Neuron (in vitro differentiated cells): ENCODE measurements around the gene RTF2.
"Not testable (repeated sequence)": the region's sequence is repeated elsewhere in the genome, so short reads cannot be mapped to it uniquely, and the experiment has no call there.

Experiments
- H2AFZ ChIP-seq: one replicate; pipeline ENCODE4 v1.6.1; 2013; ENCODE audit warnings: low read depth, mild to moderate bottlenecking, inconsistent platforms, low read length, moderate library complexity
- H3K27me3 ChIP-seq: one replicate; pipeline ENCODE4 v1.6.1; 2013; ENCODE audit warnings: low read length; ENCODE audit not compliant: insufficient read depth
- H3K36me3 ChIP-seq: one replicate; pipeline ENCODE4 v1.6.1; 2013; ENCODE audit warnings: low read length; ENCODE audit not compliant: insufficient read depth
- H3K4me1 ChIP-seq: one replicate; pipeline ENCODE4 v1.6.1; 2013; ENCODE audit warnings: low read length; ENCODE audit not compliant: insufficient read depth
- H3K4me3 ChIP-seq: 2 replicates; pipeline ENCODE4 v1.5.1; 2013; ENCODE audit warnings: mild to moderate bottlenecking, low read length, moderate library complexity
- H3K9me3 ChIP-seq: one replicate; pipeline ENCODE4 v1.6.1; 2013; ENCODE audit warnings: low read length

The RTF2 gene

DNA sequence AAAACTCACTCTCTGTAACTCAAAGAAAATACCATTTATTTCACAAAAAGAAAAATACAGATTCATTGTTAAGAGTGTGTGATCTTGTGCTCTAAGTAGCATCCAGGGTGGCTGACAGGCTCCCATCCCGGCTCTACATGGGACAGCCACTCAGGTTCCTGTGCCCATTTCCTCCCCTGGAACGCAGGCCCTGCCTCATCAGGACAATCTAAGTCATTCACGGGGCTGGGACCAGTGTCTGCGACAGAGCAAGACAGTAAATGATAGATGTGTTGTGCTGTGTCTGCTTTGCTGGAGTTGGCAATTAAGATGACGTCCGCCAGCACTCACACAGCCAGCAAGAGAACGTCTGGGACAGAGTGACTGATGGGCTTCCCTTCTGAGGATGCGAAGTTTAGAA, 49.2 kb downstream of the RTF2 start:
- H3K36me3 ChIP-seq = peaks cover 37% of the 10 kb centered on the region
- peaks cover 16% of the 10 kb centered on the region for H3K9me3 ChIP-seq
- H3K27me3 ChIP-seq = no peaks in the 10 kb centered on the region
- no peak overlapping the region for H3K4me3 ChIP-seq
- no peak overlapping the region for H2AFZ ChIP-seq
- H3K4me1 ChIP-seq = peaks cover 3% of the 10 kb centered on the region

DNA sequence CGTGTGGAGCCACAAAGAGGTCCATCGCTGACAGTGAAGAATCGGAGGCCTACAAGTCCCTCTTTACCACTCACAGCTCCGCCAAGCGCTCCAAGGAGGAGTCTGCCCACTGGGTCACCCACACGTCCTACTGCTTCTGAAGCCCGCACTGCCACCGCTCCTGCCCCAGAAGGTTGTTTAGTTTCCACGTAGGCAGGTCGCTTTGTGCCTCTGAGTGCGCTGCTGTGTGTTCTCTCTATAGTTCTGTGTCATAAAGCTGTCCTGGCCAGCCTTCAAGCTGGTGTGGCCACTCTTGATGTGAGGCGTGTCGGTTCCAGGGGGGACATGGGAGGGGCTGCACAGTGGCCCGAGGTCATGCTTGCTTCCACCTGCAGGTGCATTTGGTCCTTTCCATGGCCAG, 49.7 kb downstream of the RTF2 start:
- no peak overlapping the region for H2AFZ ChIP-seq
- H3K4me3 ChIP-seq = no peak overlapping the region
- H3K4me1 ChIP-seq = peaks cover 3% of the 10 kb centered on the region
- no peaks in the 10 kb centered on the region for H3K27me3 ChIP-seq
- H3K36me3 ChIP-seq = peaks cover 35% of the 10 kb centered on the region
- H3K9me3 ChIP-seq = peaks cover 16% of the 10 kb centered on the region

DNA sequence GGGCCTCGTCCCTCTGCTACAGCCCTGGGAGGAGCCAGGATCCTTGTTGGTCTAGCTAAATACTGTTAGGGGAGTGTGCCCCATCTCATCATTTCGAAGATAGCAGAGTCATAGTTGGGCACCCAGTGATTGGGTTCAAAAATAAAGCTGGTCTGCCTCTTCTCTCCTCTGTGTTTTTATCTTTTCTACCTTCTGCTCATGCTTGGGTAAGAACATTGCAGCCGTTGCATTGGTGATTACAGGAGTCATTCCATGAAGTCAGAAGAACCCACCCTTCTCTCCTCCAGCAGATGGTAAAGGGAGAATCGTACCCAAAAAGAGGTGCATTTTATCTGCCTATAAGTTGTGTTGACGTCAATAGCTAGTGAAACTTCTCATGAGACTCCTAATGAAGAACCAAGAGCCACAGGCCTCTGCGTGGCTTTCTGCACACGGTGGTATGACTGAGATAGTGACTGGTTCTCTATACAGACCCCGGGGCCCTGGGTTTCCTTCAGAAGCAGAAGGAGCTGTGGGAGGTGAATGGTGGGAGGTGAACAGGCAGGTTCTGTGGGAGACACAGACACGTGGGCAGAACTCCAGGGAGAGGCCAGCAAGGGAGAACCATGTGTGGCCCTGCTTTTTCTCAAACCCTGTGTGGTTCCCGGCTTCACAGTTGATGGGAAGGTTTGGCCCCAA, 50.4 kb downstream of the RTF2 start:
- Histone ChIP-seq H3K36me3 (peaks cover 28% of the 10 kb centered on the region), H3K27me3 (no peaks in the 10 kb centered on the region), H3K9me3 (peaks cover 16% of the 10 kb centered on the region), H3K4me1 (peaks cover 3% of the 10 kb centered on the region), H2AFZ (no peak overlapping the region), H3K4me3 (no peak overlapping the region)

DNA sequence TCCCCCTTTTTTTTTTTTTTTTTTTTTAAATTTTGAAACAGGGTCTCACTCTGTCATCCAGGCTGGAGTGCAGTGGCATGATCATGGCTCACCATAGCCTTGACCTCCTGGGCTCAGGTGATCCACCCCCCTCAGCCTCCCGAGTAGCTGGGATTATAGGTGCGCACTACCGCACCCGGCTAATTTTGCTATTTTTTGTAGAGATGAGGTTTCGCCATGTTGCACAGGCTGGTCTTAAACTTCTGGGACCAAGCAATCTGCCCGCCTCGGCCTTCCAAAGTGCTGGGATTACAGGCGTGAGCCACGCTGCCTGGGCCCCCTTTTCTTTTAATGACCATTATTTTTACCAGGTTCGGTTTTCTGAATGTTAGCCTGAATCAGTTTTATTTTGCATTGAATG, 51.1 kb downstream of the RTF2 start:
- Histone ChIP-seq H2AFZ (no peak overlapping the region), H3K27me3 (no peaks in the 10 kb centered on the region), H3K4me1 (peaks cover 3% of the 10 kb centered on the region), H3K9me3 (peaks cover 16% of the 10 kb centered on the region), H3K36me3 (peaks cover 28% of the 10 kb centered on the region), H3K4me3 (no peak overlapping the region)

GRCh38 chr20:56520180-56520579, 51.8 kb downstream of the RTF2 start:
- Histone ChIP-seq H3K27me3 (no peaks in the 10 kb centered on the region), H3K9me3 (peaks cover 16% of the 10 kb centered on the region), H3K36me3 (peaks cover 28% of the 10 kb centered on the region), H2AFZ (no peak overlapping the region), H3K4me3 (no peak overlapping the region), H3K4me1 (peaks cover 3% of the 10 kb centered on the region)

DNA sequence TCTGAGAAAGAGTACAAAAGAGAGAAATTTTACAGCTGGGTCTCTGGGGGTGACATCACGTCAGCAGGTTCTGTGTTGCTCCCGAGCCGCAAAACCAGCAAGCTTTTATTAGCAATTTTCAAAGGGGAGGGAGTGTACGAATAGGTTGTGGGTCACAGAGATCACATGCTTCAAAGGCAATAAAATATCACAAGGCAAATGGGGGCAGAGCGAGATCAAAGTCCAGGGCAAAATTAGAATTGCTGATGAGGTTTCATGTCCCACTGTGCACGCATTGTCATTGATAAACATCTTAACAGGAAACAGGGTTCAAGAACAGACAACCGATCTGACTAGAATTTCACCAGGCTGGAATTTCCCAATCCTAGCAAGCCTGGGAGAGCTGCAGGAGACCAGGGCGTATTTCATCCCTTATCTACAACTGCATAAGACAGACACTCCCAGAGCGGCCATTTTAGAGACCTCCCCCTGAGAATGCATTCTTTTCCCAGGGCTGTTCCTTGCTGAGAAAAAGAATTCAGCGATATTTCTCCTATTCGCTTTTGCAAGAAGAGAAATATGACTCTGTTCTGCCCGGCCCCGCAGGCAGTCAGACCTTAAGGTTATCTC, 52.4 kb downstream of the RTF2 start:
- not testable (repeated sequence) for H3K4me1 ChIP-seq, H3K4me3 ChIP-seq, H3K27me3 ChIP-seq, H2AFZ ChIP-seq
- Histone ChIP-seq H3K36me3 (peaks cover 28% of the 10 kb centered on the region), H3K9me3 (peaks cover 16% of the 10 kb centered on the region)

DNA sequence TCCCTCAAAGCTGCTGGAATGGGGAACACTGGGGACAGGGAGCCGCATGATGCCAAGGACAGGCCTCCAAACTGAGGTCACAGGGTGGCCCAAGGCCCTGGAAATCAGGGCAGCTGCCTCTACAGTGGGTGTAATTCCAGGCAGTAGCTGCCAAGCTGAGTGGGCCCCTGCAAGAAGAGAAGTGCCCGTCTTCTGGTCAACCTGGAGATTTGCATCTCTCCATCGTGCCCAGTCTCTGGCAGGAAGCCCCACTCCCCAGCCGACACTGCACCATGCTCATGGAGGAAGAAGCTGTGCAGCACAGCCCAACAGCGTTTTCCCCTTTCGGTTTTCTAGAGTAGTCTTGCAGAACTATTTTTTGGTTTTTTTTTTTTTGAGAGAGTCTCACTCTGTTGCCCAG, 53.9 kb downstream of the RTF2 start:
- Histone ChIP-seq H2AFZ (no peak overlapping the region), H3K9me3 (peaks cover 16% of the 10 kb centered on the region), H3K4me1 (peaks cover 3% of the 10 kb centered on the region), H3K36me3 (peaks cover 23% of the 10 kb centered on the region), H3K27me3 (no peaks in the 10 kb centered on the region), H3K4me3 (no peak overlapping the region)

DNA sequence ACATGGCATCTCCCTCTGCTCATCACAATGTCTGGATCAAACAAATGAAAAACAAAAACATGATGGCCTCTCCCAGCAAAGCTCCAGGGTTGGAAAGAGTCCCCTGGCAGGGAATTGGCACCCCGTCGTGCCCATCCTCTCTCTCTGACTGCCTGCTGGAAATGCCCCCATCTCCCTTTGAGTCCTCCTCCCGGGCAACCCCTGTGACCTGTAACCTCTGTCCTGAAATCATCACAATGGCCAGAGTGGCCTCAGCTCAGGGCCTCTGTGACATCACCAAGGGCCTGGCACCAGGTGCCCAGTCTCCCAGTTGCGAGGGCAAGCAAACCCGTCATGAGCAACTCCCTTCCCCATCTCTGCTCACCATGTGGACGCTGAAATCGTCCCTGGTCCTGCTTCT, 56.0 kb downstream of the RTF2 start, which contains the start of gene FAM209A:
Gene FAM209A, plus strand, starts transcription at position 301 of the 400 bp plus-strand sequence. Its CDS starts 65 bp downstream, at position 366.
- H3K9me3 ChIP-seq, H3K4me1 ChIP-seq, H3K4me3 ChIP-seq, H2AFZ ChIP-seq, H3K27me3 ChIP-seq, H3K36me3 ChIP-seq: not testable (repeated sequence)

GRCh38 chr20:56527521-56527920, 59.1 kb downstream of the RTF2 start:
- Histone ChIP-seq H3K4me3 (no peak overlapping the region), H3K4me1 (no peaks in the 10 kb centered on the region)

GRCh38 chr20:56532946-56533345, 64.5 kb downstream of the RTF2 start, which contains the start of gene FAM209B:
FAM209B (plus strand) TSS chr20:56533246; CDS start chr20:56533342, 96 bp downstream.
- H3K27me3 ChIP-seq, H3K9me3 ChIP-seq, H3K36me3 ChIP-seq, H3K4me3 ChIP-seq, H3K4me1 ChIP-seq, H2AFZ ChIP-seq: not testable (repeated sequence)

More at GRCh38 chr20:56527521-56527920, 59.1 kb downstream of the RTF2 start:
- no peak overlapping the region for H2AFZ ChIP-seq
- no peaks in the 10 kb centered on the region for H3K27me3 ChIP-seq
- no peaks in the 10 kb centered on the region for H3K9me3 ChIP-seq
- H3K36me3 ChIP-seq = no peaks in the 10 kb centered on the region

DNA sequence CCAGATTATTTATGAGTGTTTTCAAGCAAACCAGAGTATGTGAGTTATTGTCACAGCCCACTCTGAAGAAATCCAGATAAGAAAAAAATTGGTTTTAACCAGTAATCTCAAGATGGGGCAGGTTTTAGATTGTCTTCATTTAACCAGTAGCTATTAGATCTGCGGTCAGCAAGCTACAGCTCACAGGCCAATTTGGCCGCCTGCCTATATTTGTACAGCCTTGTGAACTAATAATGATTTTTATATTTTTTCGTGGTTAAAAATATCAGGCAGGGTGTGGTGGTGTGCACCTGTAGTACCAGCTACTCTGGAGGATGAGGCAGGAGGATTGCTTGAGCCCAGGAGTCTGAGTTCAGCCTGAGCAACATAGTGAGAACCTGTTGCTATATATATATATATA, 69.6 kb downstream of the RTF2 start:
- H3K27me3 ChIP-seq = no peaks in the 10 kb centered on the region
- no peak overlapping the region for H2AFZ ChIP-seq
- H3K4me3 ChIP-seq = no peak overlapping the region
- H3K9me3 ChIP-seq = no peaks in the 10 kb centered on the region
- H3K4me1 ChIP-seq = peaks cover 5% of the 10 kb centered on the region
- no peaks in the 10 kb centered on the region for H3K36me3 ChIP-seq

DNA sequence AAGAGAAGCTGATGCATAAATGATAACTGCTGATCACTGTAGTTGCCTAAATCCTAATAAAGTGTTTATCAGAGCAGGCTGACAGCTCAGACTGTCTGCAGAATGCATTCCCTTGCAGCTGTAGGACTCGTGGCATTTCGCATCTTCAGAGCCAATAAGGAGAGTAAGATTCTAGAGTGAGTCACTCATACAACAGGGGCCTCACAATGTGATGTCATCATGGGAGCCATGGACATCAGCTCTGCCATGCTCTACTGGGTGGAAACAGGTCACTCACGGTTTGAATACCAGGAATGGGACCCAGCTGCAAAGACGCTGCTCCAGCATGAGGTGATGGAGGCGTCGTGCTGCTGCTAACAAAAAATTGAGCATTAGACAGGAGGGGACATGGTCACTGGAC, 72.0 kb downstream of the RTF2 start:
- peaks cover 5% of the 10 kb centered on the region for H3K4me1 ChIP-seq
- no peaks in the 10 kb centered on the region for H3K9me3 ChIP-seq
- no peaks in the 10 kb centered on the region for H3K27me3 ChIP-seq
- no peaks in the 10 kb centered on the region for H3K36me3 ChIP-seq
- H2AFZ ChIP-seq = no peak overlapping the region
- no peak overlapping the region for H3K4me3 ChIP-seq

DNA sequence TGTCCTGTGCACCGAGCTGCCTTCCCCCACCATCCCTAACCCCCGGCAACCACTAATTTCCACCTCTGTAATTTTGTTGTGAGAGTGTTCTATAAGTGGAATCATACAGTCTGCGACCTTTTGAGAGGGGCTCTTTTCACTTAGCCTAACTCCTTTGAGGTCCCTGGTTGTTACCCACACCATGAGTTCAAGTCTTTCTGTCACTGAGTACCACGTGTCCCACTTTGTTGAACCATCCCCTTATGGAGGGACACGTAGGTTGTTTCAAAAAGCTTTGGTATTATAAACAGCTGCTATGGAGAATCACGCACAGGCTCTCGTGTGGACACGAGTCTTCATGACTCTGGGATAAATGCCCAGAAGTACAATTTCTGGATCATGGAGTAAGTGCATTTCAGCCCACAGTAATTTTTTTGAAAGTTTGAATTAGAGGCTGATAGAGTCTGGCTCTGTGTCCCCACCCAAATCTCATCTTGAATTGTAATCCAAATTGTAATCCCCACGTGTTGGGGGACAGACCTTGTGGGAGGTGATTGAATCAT, 74.1 kb downstream of the RTF2 start:
- H3K36me3 ChIP-seq = no peaks in the 10 kb centered on the region

More for the DNA sequence above, 74.1 kb downstream of the RTF2 start:
- Histone ChIP-seq H3K4me3 (no peak overlapping the region), H2AFZ (no peak overlapping the region), H3K9me3 (no peaks in the 10 kb centered on the region), H3K27me3 (no peaks in the 10 kb centered on the region), H3K4me1 (no peaks in the 10 kb centered on the region)
